Ovary (tissue), 3 donors: ENCODE measurements around the gene PCTP.

ENCODE experiments used
- CTCF ChIP-seq, 3 donors: fragments of 450-650 bp in 2 of 3; fragments of 200-600 bp in 1 of 3; IDR thresholded peaks; one replicate each; pipeline versions ENCODE4 v1.5.1 to v1.8.0; 2016 to 2022; ENCODE audit warnings: antibody characterized with exemption in 3 of 3, mild to moderate bottlenecking in 1 of 3
- POLR2A ChIP-seq: fragments of 450-650 bp; IDR thresholded peaks from one replicate; pipeline ENCODE4 v1.6.1; 2017; ENCODE audit warnings: antibody characterized with exemption, mild to moderate bottlenecking, moderate library complexity
- donor health status: DM: no; HTN: no; CAD: no.

GRCh38 chr17:55743103-55743679 lies 7.7 kb upstream of the PCTP start:
- no peak for TF ChIP-seq POLR2A
- TF ChIP-seq CTCF (IDR thresholded peaks at IDR 0.05) = no peak
